ENCODE results near the gene SIL1.
"Not testable (repeated sequence)": the region's sequence is repeated elsewhere in the genome, so short reads cannot be mapped to it uniquely, and the experiment has no call there.

The SIL1 gene

GRCh38 chr5:139036332-139036731 lies 161.8 kb downstream of the SIL1 start:
- DNase-seq (ENCODE audit: low spot score); H3K27me3 Mint-ChIP-seq (ENCODE audit: low read depth); H3K27ac Mint-ChIP-seq; H3K4me1 Mint-ChIP-seq (ENCODE audit: low read depth); H3K9me3 Mint-ChIP-seq; H3K36me3 Mint-ChIP-seq (ENCODE audit: low read depth); H3K4me3 Mint-ChIP-seq: not testable (repeated sequence)

- DNase-seq (ENCODE audit: low spot score) = no peak
- Mint-ChIP-seq H3K27me3 (ENCODE audit: low read depth) (no peaks in the 10 kb centered on the region), H3K36me3 (ENCODE audit: low read depth) (peaks cover 2% of the 10 kb centered on the region), H3K27ac (no peak overlapping the region), H3K9me3 (no peaks in the 10 kb centered on the region), H3K4me3 (no peak overlapping the region), H3K4me1 (ENCODE audit: low read depth) (peaks cover 4% of the 10 kb centered on the region)
Observed at GRCh38 chr5:139027150-139027549, 171.0 kb downstream of the SIL1 start.

- Mint-ChIP-seq H3K27me3 (ENCODE audit: low read depth) (no peaks in the 10 kb centered on the region), H3K4me1 (ENCODE audit: low read depth) (peaks cover 4% of the 10 kb centered on the region), H3K4me3 (no peak overlapping the region), H3K27ac (no peak overlapping the region), H3K9me3 (no peaks in the 10 kb centered on the region), H3K36me3 (ENCODE audit: low read depth) (peaks cover 2% of the 10 kb centered on the region)
- DNase-seq (ENCODE audit: low spot score) = no peak
Observed at GRCh38 chr5:139025651-139026050, 172.5 kb downstream of the SIL1 start.

DNA sequence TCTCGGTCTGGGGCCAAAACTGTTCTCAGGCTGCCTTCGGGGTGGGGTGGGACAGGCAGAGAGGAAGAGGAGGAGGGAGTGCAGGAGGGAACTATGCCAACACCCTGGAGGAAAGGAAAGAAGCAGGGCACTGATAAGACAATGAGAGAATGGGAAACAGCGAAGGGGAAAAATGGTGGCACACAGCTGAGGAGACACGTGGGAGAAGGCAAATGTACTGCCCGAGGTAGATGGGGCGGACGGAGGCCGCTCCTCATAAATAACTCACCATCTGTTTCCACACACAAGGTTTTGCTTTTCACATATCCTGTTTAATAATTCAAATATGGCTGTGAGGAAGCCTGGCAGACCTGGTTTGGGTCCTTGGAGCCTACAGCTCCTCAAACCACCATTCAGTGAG lies 174.9 kb downstream of the SIL1 start:
- H3K36me3 Mint-ChIP-seq (ENCODE audit: low read depth) = peaks cover 2% of the 10 kb centered on the region
- DNase-seq (ENCODE audit: low spot score) = no peak
- no peaks in the 10 kb centered on the region for H3K9me3 Mint-ChIP-seq
- H3K27me3 Mint-ChIP-seq (ENCODE audit: low read depth) = no peaks in the 10 kb centered on the region
- H3K4me1 Mint-ChIP-seq (ENCODE audit: low read depth) = peaks cover 4% of the 10 kb centered on the region
- H3K4me3 Mint-ChIP-seq = no peak overlapping the region
- no peak overlapping the region for H3K27ac Mint-ChIP-seq

DNA sequence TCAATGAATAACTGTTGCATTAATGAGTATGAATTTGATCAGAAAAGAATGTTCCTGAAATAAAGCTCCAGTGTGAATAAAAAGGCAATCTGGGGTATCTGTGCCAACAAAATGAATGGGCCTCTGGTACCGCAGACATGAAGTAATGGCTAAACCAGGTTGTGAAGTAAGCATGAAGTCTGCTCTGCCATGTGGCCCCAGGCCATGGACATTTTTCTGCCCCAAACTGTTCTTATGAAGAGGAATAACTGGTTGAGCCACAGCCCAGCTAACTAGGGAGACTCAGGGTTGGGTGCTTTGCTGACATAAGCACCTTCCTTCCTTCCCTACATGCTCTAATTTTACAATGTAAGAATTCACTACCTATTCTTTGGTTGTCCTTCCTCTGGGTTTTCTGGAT lies 175.6 kb downstream of the SIL1 start:
- H3K27ac Mint-ChIP-seq = no peak overlapping the region
- H3K27me3 Mint-ChIP-seq (ENCODE audit: low read depth) = no peaks in the 10 kb centered on the region
- H3K36me3 Mint-ChIP-seq (ENCODE audit: low read depth) = peaks cover 2% of the 10 kb centered on the region
- no peaks in the 10 kb centered on the region for H3K9me3 Mint-ChIP-seq
- no peak for DNase-seq (ENCODE audit: low spot score)
- H3K4me3 Mint-ChIP-seq = no peak overlapping the region
- peaks cover 4% of the 10 kb centered on the region for H3K4me1 Mint-ChIP-seq (ENCODE audit: low read depth)

GRCh38 chr5:139021346-139021745 lies 176.8 kb downstream of the SIL1 start:
- Mint-ChIP-seq H3K4me3 (no peak overlapping the region), H3K36me3 (ENCODE audit: low read depth) (peaks cover under 1% of the 10 kb centered on the region), H3K27ac (no peak overlapping the region), H3K27me3 (ENCODE audit: low read depth) (no peaks in the 10 kb centered on the region), H3K9me3 (no peaks in the 10 kb centered on the region), H3K4me1 (ENCODE audit: low read depth) (no peaks in the 10 kb centered on the region)
- DNase-seq (ENCODE audit: low spot score) = no peak

- Mint-ChIP-seq H3K9me3 (no peaks in the 10 kb centered on the region), H3K27ac (no peak overlapping the region), H3K4me3 (no peak overlapping the region), H3K36me3 (ENCODE audit: low read depth) (peaks cover 3% of the 10 kb centered on the region), H3K27me3 (ENCODE audit: low read depth) (no peaks in the 10 kb centered on the region), H3K4me1 (ENCODE audit: low read depth) (no peaks in the 10 kb centered on the region)
- DNase-seq (ENCODE audit: low spot score) = no peak
Observed at GRCh38 chr5:139019880-139020279, 178.3 kb downstream of the SIL1 start.

DNA sequence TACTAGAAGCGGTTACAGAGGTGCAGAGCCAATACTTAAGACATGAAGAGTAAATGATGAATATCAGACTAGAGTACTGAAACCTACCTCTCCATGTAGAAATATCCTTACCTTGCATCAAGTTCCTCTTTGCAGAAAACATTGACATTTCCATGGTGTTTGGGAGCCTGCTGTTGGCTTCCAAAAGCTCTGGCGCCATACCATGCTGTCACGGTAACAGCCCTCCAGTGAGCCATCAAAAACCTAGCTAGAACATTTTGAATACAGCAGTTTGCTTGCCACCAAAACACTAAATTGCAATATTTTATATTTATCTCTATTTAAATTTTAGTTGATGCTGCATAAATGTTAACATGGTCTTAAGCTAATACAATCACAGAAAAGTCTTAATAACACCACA lies 179.0 kb downstream of the SIL1 start:
- Mint-ChIP-seq H3K9me3 (no peaks in the 10 kb centered on the region), H3K27ac (no peak overlapping the region), H3K27me3 (ENCODE audit: low read depth) (no peaks in the 10 kb centered on the region), H3K4me3 (no peak overlapping the region), H3K4me1 (ENCODE audit: low read depth) (no peaks in the 10 kb centered on the region), H3K36me3 (ENCODE audit: low read depth) (peaks cover 3% of the 10 kb centered on the region)
- no peak for DNase-seq (ENCODE audit: low spot score)

DNA sequence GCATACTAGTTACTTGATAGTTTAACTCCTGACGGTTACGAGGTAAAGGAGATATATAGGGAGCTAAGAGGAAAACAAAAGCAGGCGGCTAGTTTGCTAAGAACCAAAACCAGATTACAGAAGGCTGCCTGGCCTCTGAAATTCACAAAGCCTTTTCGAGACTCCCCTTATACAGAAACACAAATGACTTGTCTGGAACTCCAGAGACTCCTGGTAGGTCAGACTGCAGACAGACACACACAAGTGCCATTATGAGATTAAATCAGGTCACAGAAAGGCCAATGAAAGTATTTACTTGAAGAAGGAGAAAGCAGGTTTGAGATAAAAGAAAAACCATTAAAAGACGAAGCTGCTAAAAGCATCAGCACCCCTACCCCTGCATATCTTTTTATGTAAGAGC lies 180.5 kb downstream of the SIL1 start:
- no peaks in the 10 kb centered on the region for H3K4me1 Mint-ChIP-seq (ENCODE audit: low read depth)
- H3K27me3 Mint-ChIP-seq (ENCODE audit: low read depth) = no peaks in the 10 kb centered on the region
- no peak overlapping the region for H3K4me3 Mint-ChIP-seq
- no peak overlapping the region for H3K27ac Mint-ChIP-seq
- peaks cover 4% of the 10 kb centered on the region for H3K36me3 Mint-ChIP-seq (ENCODE audit: low read depth)
- no peaks in the 10 kb centered on the region for H3K9me3 Mint-ChIP-seq
- DNase-seq (ENCODE audit: low spot score) = no peak

DNA sequence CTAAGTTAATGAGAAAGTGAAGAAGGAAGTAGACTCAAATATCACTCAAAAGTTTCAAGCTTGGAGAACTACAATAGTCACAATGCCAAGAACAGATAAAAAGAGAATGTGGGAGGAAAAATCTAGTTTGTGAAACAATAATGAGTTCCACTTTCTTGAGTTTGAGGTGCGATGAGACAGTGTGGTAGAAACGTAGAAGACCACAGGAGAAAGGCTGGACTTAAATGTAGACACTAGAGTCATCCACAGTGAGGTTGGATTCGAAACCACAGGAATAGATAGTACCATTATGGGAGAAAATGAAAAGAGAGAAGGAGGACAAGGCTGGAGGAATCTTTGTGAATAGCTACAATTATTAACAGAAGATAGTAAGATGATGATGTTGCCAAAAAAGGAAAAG lies 182.0 kb downstream of the SIL1 start:
- Mint-ChIP-seq H3K4me3 (no peak overlapping the region), H3K27ac (no peak overlapping the region)

GRCh38 chr5:139014726-139015125 lies 183.4 kb downstream of the SIL1 start:
- H3K36me3 Mint-ChIP-seq (ENCODE audit: low read depth) = peaks cover 4% of the 10 kb centered on the region
- no peak for DNase-seq (ENCODE audit: low spot score)
- no peaks in the 10 kb centered on the region for H3K27me3 Mint-ChIP-seq (ENCODE audit: low read depth)
- H3K27ac Mint-ChIP-seq = no peak overlapping the region
- no peaks in the 10 kb centered on the region for H3K9me3 Mint-ChIP-seq
- H3K4me1 Mint-ChIP-seq (ENCODE audit: low read depth) = no peaks in the 10 kb centered on the region
- H3K4me3 Mint-ChIP-seq = no peak overlapping the region

More for the DNA sequence above, 182.0 kb downstream of the SIL1 start:
- Mint-ChIP-seq H3K27me3 (ENCODE audit: low read depth) (no peaks in the 10 kb centered on the region), H3K4me1 (ENCODE audit: low read depth) (no peaks in the 10 kb centered on the region), H3K9me3 (no peaks in the 10 kb centered on the region), H3K36me3 (ENCODE audit: low read depth) (peaks cover 4% of the 10 kb centered on the region)
- no peak for DNase-seq (ENCODE audit: low spot score)

DNA sequence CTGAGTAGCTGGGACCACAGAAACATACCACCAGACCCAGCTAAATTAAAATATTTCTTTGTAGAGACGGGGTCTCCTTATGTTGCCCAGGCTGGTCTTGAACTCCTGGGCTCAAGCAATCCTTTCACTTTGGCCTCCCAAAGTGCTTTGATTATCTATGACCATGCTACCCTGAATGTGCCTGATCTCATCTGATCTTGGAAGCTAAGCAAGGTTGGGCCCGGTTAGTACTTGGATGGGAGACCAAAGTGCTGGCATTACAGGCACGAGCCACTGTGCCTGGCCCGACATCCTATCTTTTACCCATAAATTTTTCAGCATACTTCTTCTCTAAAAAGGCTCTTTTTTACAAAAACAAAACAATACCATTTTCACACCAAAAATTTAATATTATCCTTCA lies 186.0 kb downstream of the SIL1 start:
- no peak overlapping the region for H3K4me3 Mint-ChIP-seq
- no peak for DNase-seq (ENCODE audit: low spot score)
- peaks cover 4% of the 10 kb centered on the region for H3K36me3 Mint-ChIP-seq (ENCODE audit: low read depth)
- no peak overlapping the region for H3K27ac Mint-ChIP-seq
- no peaks in the 10 kb centered on the region for H3K4me1 Mint-ChIP-seq (ENCODE audit: low read depth)
- H3K27me3 Mint-ChIP-seq (ENCODE audit: low read depth) = no peaks in the 10 kb centered on the region
- no peaks in the 10 kb centered on the region for H3K9me3 Mint-ChIP-seq

GRCh38 chr5:139011156-139011555 lies 187.0 kb downstream of the SIL1 start:
- H3K4me1 Mint-ChIP-seq (ENCODE audit: low read depth); H3K9me3 Mint-ChIP-seq; H3K36me3 Mint-ChIP-seq (ENCODE audit: low read depth); H3K4me3 Mint-ChIP-seq; H3K27ac Mint-ChIP-seq; DNase-seq (ENCODE audit: low spot score); H3K27me3 Mint-ChIP-seq (ENCODE audit: low read depth): not testable (repeated sequence)

- H3K27ac Mint-ChIP-seq = no peak overlapping the region
- H3K9me3 Mint-ChIP-seq = peaks cover 4% of the 10 kb centered on the region
- DNase-seq (ENCODE audit: low spot score) = no peak
- no peak overlapping the region for H3K4me3 Mint-ChIP-seq
- H3K36me3 Mint-ChIP-seq (ENCODE audit: low read depth) = peaks cover 3% of the 10 kb centered on the region
- H3K4me1 Mint-ChIP-seq (ENCODE audit: low read depth) = no peaks in the 10 kb centered on the region
- H3K27me3 Mint-ChIP-seq (ENCODE audit: low read depth) = no peaks in the 10 kb centered on the region
Observed at GRCh38 chr5:139004374-139005307, 193.5 kb downstream of the SIL1 start.

- no peak for DNase-seq (ENCODE audit: low spot score)
- Mint-ChIP-seq H3K27ac (no peak overlapping the region), H3K4me3 (no peak overlapping the region), H3K4me1 (ENCODE audit: low read depth) (no peaks in the 10 kb centered on the region), H3K36me3 (ENCODE audit: low read depth) (peaks cover 2% of the 10 kb centered on the region), H3K27me3 (ENCODE audit: low read depth) (no peaks in the 10 kb centered on the region), H3K9me3 (peaks cover 15% of the 10 kb centered on the region)
Observed at GRCh38 chr5:138999674-139000073, 198.5 kb downstream of the SIL1 start.

All from T-helper 2 cell treated with Interferon-gamma antibody and Interleukin-4, amounts not matched to agents 5 μg/mL and 100 μg/mL, for 36 hours (primary cell).